HCT116 (cell line): ENCODE results near the gene SAV1. TPM values are rescaled to one million over a fixed set of nuclear protein-coding genes. Genes with fewer than 3 reads are reported as not detected.
A peak's percentile ranks its signal among the peaks of the same experiment; 100 is the strongest.

Experiments used
- ATAC-seq: fragments of 200-7000 bp; cut with Tn5 transposase; 2 replicates; pipeline ENCODE4 v1.9.1; 2020; ENCODE audit warnings: mild to moderate bottlenecking, moderate library complexity
- BruUV-seq: library from RNA; stranded (reverse); fragments of 400-500 nt; replicated peaks from 2 replicates; lab custom pipeline; 2021; lab: Mats Ljungman, UMichigan
- CTCF ChIA-PET: fragments of 300-600 bp; sonication (Branson Sonifier 250); formaldehyde crosslinking; loops from one replicate; lab custom pipeline; 2021; ENCODE audit warnings: antibody characterized with exemption; lab: Charles Lee
- POLR2A ChIA-PET: fragments of 300-600, 350-600 bp; sonication (Branson Sonifier 250); formaldehyde crosslinking; loops from one replicate; lab custom pipeline; 2021; ENCODE audit warnings: antibody characterized with exemption; lab: Charles Lee
- RAD21 ChIA-PET, 2 experiments: fragments of 300-600 bp; sonication (Branson Sonifier 250); formaldehyde crosslinking; loops; one replicate each; lab custom pipeline; 2023; ENCODE audit warnings: low total read pairs in 2 of 2; ENCODE audit not compliant: uncharacterized antibody in 2 of 2, unreplicated experiment in 2 of 2, low non-redundant PET in 1 of 2; lab: Charles Lee
- DNase-seq: peaks from one replicate; pipeline ENCODE4 v3.0.0-alpha.2; 2010; ENCODE audit warnings: low read depth, low spot score
- H2AFZ ChIP-seq: fragments of 200-600 bp; shearing (Covaris generic), sonication (generic); 2 replicates; pipeline ENCODE4 v1.6.1; 2017; ENCODE audit warnings: low read depth, mixed run types, mixed read lengths, antibody characterized with exemption, low read length; ENCODE audit not compliant: poor library complexity, severe bottlenecking
- H3K27ac ChIP-seq: 2 replicates; pipeline ENCODE4 v1.5.1; 2012; ENCODE audit warnings: low read depth, low read length
- H3K27me3 ChIP-seq: fragments of 200-600 bp; sonication (generic); 2 replicates; pipeline ENCODE4 v1.6.1; 2016; ENCODE audit warnings: mixed run types, low read length, mixed read lengths; ENCODE audit not compliant: insufficient read depth
- H3K36me3 ChIP-seq, 2 experiments: fragments of 200-500 bp in 1 of 2; fragments of 200-600 bp in 1 of 2; sonication (Bioruptor generic) in 1 of 2; sonication (generic) in 1 of 2; 2 replicates each; pipeline versions ENCODE4 v1.5.1 to v1.6.1; 2014 to 2016; ENCODE audit warnings: low read length in 2 of 2, inconsistent platforms in 1 of 2, mixed read lengths in 1 of 2, mixed run types in 1 of 2; ENCODE audit not compliant: insufficient read depth in 2 of 2, control insufficient read depth in 1 of 2
- H3K4me1 ChIP-seq, 2 experiments: fragments of 200-600 bp in 1 of 2; sonication (generic) in 1 of 2; 2 replicates each; pipeline versions ENCODE4 v1.5.1 to v1.6.1; 2012 to 2017; ENCODE audit warnings: low read length in 2 of 2, inconsistent platforms in 1 of 2, mild to moderate bottlenecking in 1 of 2, mixed read lengths in 1 of 2, mixed run types in 1 of 2, moderate library complexity in 1 of 2; ENCODE audit not compliant: insufficient read depth in 2 of 2, control insufficient read depth in 1 of 2
- H3K4me2 ChIP-seq: fragments of 200-600 bp; sonication (generic); 2 replicates; pipeline ENCODE4 v1.6.1; 2017; ENCODE audit warnings: mixed run types, low read length, mixed read lengths
- H3K4me3 ChIP-seq, 2 experiments: fragments of 200-600 bp in 1 of 2; sonication (generic) in 1 of 2; replicated peaks in 1 of 2; 2 replicates each; pipeline ENCODE4 v1.5.1; 2011 to 2016; ENCODE audit warnings: low read length in 2 of 2, control low read depth in 1 of 2, low read depth in 1 of 2, mild to moderate bottlenecking in 1 of 2, mixed read lengths in 1 of 2, mixed run types in 1 of 2
- H3K79me2 ChIP-seq: fragments of 200-600 bp; sonication (generic); 2 replicates; pipeline ENCODE4 v1.6.1; 2017; ENCODE audit warnings: mild to moderate bottlenecking, mixed run types, low read length, moderate library complexity, mixed read lengths; ENCODE audit not compliant: insufficient read depth
- H3K9ac ChIP-seq: fragments of 200-600 bp; sonication (generic); 2 replicates; pipeline ENCODE4 v1.6.1; 2016; ENCODE audit warnings: low read length, mixed read lengths
- H3K9me2 ChIP-seq: fragments of 200-600 bp; sonication (generic), shearing (Covaris generic); 2 replicates; pipeline ENCODE4 v1.6.1; 2017; ENCODE audit warnings: mixed run types, mild to moderate bottlenecking, moderate library complexity; ENCODE audit not compliant: insufficient read depth
- H3K9me3 ChIP-seq, 2 experiments: fragments of 200-500 bp in 1 of 2; fragments of 200-600 bp in 1 of 2; sonication (Bioruptor generic) in 1 of 2; sonication (generic) in 1 of 2; 2 replicates each; pipeline ENCODE4 v1.6.1; 2014 to 2017; ENCODE audit warnings: low read length in 2 of 2, mixed read lengths in 2 of 2, inconsistent platforms in 1 of 2, low read depth in 1 of 2, mild to moderate bottlenecking in 1 of 2, mixed run types in 1 of 2, moderate library complexity in 1 of 2; ENCODE audit not compliant: control insufficient read depth in 1 of 2, insufficient read depth in 1 of 2
- H4K20me1 ChIP-seq: fragments of 200-600 bp; sonication (generic), shearing (Covaris generic); 2 replicates; pipeline ENCODE4 v1.6.1; 2017; ENCODE audit warnings: mixed run types, mild to moderate bottlenecking, moderate library complexity; ENCODE audit not compliant: insufficient read depth
- CBX3 ChIP-seq: IDR thresholded peaks from 2 replicates; pipeline ENCODE4 v1.6.1; 2012; ENCODE audit warnings: low read depth
- CEBPB ChIP-seq: IDR thresholded peaks from 2 replicates; pipeline ENCODE4 v1.6.1; 2012; ENCODE audit warnings: low read depth
- ELF1 ChIP-seq: IDR thresholded peaks from 2 replicates; pipeline ENCODE4 v1.6.1; 2012; ENCODE audit warnings: low read depth, borderline replicate concordance
- FOSL1 ChIP-seq: IDR thresholded peaks from 2 replicates; pipeline ENCODE4 v1.6.1; 2012; ENCODE audit warnings: low read depth
- JUND ChIP-seq: IDR thresholded peaks from 2 replicates; pipeline ENCODE4 v1.6.1; 2012
- POLR2AphosphoS5 ChIP-seq: IDR thresholded peaks from 2 replicates; pipeline ENCODE4 v1.6.1; 2011; ENCODE audit warnings: mild to moderate bottlenecking, low read depth, low read length, moderate library complexity
- RAD21 ChIP-seq: IDR thresholded peaks from 2 replicates; pipeline ENCODE4 v1.6.1; 2012; ENCODE audit warnings: low read depth, mild to moderate bottlenecking
- SIN3A ChIP-seq: IDR thresholded peaks from 2 replicates; pipeline ENCODE4 v1.6.1; 2012; ENCODE audit warnings: low read depth
- SP1 ChIP-seq: IDR thresholded peaks from 2 replicates; pipeline ENCODE4 v1.6.1; 2012; ENCODE audit warnings: low read depth
- SRF ChIP-seq: IDR thresholded peaks from 2 replicates; pipeline ENCODE4 v1.6.1; 2012; ENCODE audit warnings: low read depth
- TCF7L2 ChIP-seq: IDR thresholded peaks from 2 replicates; pipeline ENCODE4 v1.7.0; 2011; ENCODE audit warnings: borderline replicate concordance, inconsistent platforms; ENCODE audit not compliant: insufficient read depth, insufficient read length; ENCODE audit errors: extremely low read depth
- ZFX ChIP-seq: fragments of 450-650 bp; IDR thresholded peaks from 2 replicates; pipeline ENCODE4 v1.6.1; 2017
- intact Hi-C: fragments of 100-400 bp; cut with micrococcal nuclease; formaldehyde crosslinking; loops from 2 replicates; pipeline ENCODE4 v1.10.0; 2022
- total RNA-seq: library from RNA; stranded (reverse); gene quantifications from one replicate; pipeline ENCODE4 v1.2.1, GENCODE V29; 2021; ENCODE audit not compliant: unreplicated experiment
- TF ChIP-seq, protein P1 (sequence below): IDR thresholded peaks from 2 replicates; pipeline ENCODE4 v1.6.1; 2012

The SAV1 gene
- total RNA-seq, 1 experiment from 2014 or later: 38.0 TPM

DNA sequence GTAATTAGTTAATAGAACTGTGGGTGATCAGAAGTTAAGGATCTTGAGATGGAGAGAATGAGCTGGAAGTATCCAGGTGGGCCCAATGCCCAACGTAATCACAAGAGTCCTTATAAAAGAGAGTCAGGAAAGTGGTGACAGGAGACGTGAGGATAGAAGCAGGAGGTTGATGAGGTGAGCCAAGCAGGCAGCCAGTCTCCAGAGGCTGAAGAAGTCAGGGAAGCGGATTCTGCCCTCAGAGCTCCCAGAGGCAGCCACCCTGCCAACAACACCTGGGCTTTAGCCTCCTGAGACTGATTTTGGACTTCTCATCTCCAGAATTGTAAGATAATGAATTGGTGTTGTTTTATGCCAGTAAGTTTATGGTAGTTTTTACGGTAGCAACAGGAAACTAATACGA lies 10.1 kb upstream of the SAV1 start:
- Histone ChIP-seq H3K4me1 (peaks cover 35 to 53% of the 10 kb centered on the region in 2 experiments), H3K36me3 (no peaks in the 10 kb centered on the region)
- no TSS peak for BruUV-seq
- TF ChIP-seq ZFX (peak; percentile 18; the same call in 1 of the 2 replicates), SRF (no peak)
- TF ChIP-seq, all 23 proteins: peak for 1
- CTCF ChIA-PET: no interaction called here
- ATAC-seq: peak; percentile 61
- Histone ChIP-seq H2AFZ (peak overlapping the region; percentile 17), H3K9me3 (no peaks in the 10 kb centered on the region), H3K9ac (peak overlapping the region; percentile 56), H3K27me3 (no peaks in the 10 kb centered on the region), H3K4me2 (peak overlapping the region; percentile 83), H4K20me1 (no peaks in the 10 kb centered on the region), H3K79me2 (no peaks in the 10 kb centered on the region), H3K27ac (peak overlapping the region; percentile 69), H3K9me2 (no peaks in the 10 kb centered on the region), H3K4me3 (peak overlapping the region; percentile 27 to 47)
- POLR2A ChIA-PET: interaction anchor here (1.0 to 2.7 kb wide), 4 partner anchors 9 to 36 kb away, joined by 3 to 19 read pairs (median 6); partner anchors contain the start of gene SAV1
- intact Hi-C loops: no loop called here
- RAD21 ChIA-PET: interaction anchor here (0.6 to 0.8 kb wide), 2 partner anchors 10 to 183 kb away, joined by 3 to 4 read pairs; no protein-coding TSS in a partner anchor
- DNase-seq: no peak

DNA sequence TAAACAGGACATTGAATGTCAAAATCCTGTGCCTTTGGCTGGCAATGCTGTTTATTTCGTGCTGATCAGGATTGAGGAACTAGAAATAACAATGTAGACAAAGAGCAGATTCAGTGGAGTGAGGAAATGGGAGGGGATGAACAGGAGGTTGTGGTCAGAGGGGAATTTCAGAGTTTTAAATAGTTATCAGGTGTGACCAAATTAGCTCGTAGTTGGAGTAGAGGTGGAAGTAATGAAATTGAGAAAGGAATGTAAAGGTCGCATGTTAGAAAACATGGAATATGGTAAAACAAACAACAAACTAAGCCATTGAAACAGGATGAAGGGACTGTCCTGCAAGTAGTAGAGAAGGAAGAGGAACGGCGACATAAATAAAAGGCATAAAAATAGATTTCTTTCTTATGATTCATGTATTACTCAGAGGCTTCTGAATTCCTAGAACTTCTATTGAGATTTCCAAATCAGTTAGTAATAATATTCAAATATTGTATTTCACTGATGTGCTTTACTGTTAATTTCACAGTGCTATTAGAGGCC lies 9.5 kb upstream of the SAV1 start:
- ChIA-PET CTCF (interaction anchor here (0.7 to 1.4 kb wide), 3 partner anchors 96 to 134 kb away, joined by 3 to 4 read pairs (median 3); no protein-coding TSS in a partner anchor), RAD21 (no interaction called here)
- H3K4me3 ChIP-seq: peak overlapping the region; percentile 27 to 47
- no TSS peak for BruUV-seq
- no peaks in the 10 kb centered on the region for H3K79me2 ChIP-seq
- H3K27ac ChIP-seq: peak overlapping the region; percentile 69
- DNase-seq (peak; percentile 70), ATAC-seq (peak; percentile 80)
- intact Hi-C loops: no loop called here
- peaks cover 35 to 53% of the 10 kb centered on the region in 2 experiments for H3K4me1 ChIP-seq
- TF ChIP-seq TCF7L2 (no peak), SP1 (peak; percentile 72), JUND (no peak; the same call in 1 of the 2 replicates), POLR2AphosphoS5 (no peak), CEBPB (peak; percentile 63), SIN3A (peak; percentile 58; the same call in 1 of the 2 replicates), FOSL1 (peak; percentile 82), ELF1 (no peak), RAD21 (0 out of 2 replicates have a peak, but pooled peaks have one; percentile 6), CBX3 (peak; percentile 40)
- TF ChIP-seq, protein P1, sequence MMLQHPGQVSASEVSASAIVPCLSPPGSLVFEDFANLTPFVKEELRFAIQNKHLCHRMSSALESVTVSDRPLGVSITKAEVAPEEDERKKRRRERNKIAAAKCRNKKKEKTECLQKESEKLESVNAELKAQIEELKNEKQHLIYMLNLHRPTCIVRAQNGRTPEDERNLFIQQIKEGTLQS: no peak
- TF ChIP-seq, all 23 proteins: peak for 6
- peak overlapping the region; percentile 56 for H3K9ac ChIP-seq
- H3K36me3 ChIP-seq: no peaks in the 10 kb centered on the region
- no peaks in the 10 kb centered on the region for H3K9me3 ChIP-seq
- POLR2A ChIA-PET: interaction anchor here (1.0 to 2.7 kb wide), 4 partner anchors 9 to 37 kb away, joined by 3 to 19 read pairs (median 6); partner anchors contain the start of gene SAV1
- H4K20me1 ChIP-seq: no peaks in the 10 kb centered on the region
- H2AFZ ChIP-seq: peak overlapping the region; percentile 17
- H3K4me2 ChIP-seq: peak overlapping the region; percentile 83
- no peaks in the 10 kb centered on the region for H3K27me3 ChIP-seq
- H3K9me2 ChIP-seq: no peaks in the 10 kb centered on the region
